Stimulated activated naive CD8-positive, alpha-beta T cell treated with anti-CD3 and anti-CD28 coated beads, Interleukin-15, Interleukin-2, amounts not matched to agents 100 U/mL and 50 U/mL, for 24 hours (primary cell): ENCODE results near the gene MAPKAPK5.
"Not testable (repeated sequence)": the region's sequence is repeated elsewhere in the genome, so short reads cannot be mapped to it uniquely, and the experiment has no call there.

ENCODE experiments used
- ATAC-seq: fragments of 150-1000 bp; cut with Tn5 transposase; one replicate; pipeline ENCODE4 v1.10.0; 2021
- DNase-seq: peaks from one replicate; pipeline ENCODE4 v3.0.0; 2021

Gene MAPKAPK5

GRCh38 chr12:111841750-111842555 is at the start of gene MAPKAPK5:
MAPKAPK5 (plus strand) TSS chr12:111842228; CDS start chr12:111842734, 506 bp downstream.
- ATAC-seq = peak; percentile 93
- DNase-seq = peak; percentile 97

GRCh38 chr12:111792856-111793235 is 49.2 kb upstream of the MAPKAPK5 start:
- DNase-seq (no peak), ATAC-seq (no peak)

GRCh38 chr12:111798182-111798581 is 43.8 kb upstream of the MAPKAPK5 start:
- DNase-seq = no peak
- no peak for ATAC-seq

GRCh38 chr12:111799758-111800157 is 42.3 kb upstream of the MAPKAPK5 start:
- DNase-seq (no peak), ATAC-seq (no peak)

GRCh38 chr12:111803038-111803626 is 38.9 kb upstream of the MAPKAPK5 start:
- ATAC-seq (no peak), DNase-seq (no peak)

GRCh38 chr12:111803851-111804250 is 38.2 kb upstream of the MAPKAPK5 start:
- ATAC-seq (no peak), DNase-seq (no peak)

GRCh38 chr12:111806304-111806703 is 35.7 kb upstream of the MAPKAPK5 start:
- DNase-seq = no peak
- ATAC-seq = no peak

GRCh38 chr12:111807232-111807631 is 34.8 kb upstream of the MAPKAPK5 start:
- ATAC-seq (no peak), DNase-seq (no peak)

GRCh38 chr12:111812881-111813741 is 28.9 kb upstream of the MAPKAPK5 start:
- peak; percentile 94 for ATAC-seq

GRCh38 chr12:111816065-111816615 is 25.9 kb upstream of the MAPKAPK5 start:
- no peak for ATAC-seq
- DNase-seq = no peak

More at GRCh38 chr12:111812881-111813741, 28.9 kb upstream of the MAPKAPK5 start:
- DNase-seq = peak; percentile 70

GRCh38 chr12:111816898-111817297 is 25.1 kb upstream of the MAPKAPK5 start:
- not testable (repeated sequence) for DNase-seq, ATAC-seq

GRCh38 chr12:111818340-111818739 is 23.7 kb upstream of the MAPKAPK5 start:
- no peak for ATAC-seq
- DNase-seq = no peak

- DNase-seq (no peak), ATAC-seq (no peak)
Measured at GRCh38 chr12:111819191-111820158, 22.6 kb upstream of the MAPKAPK5 start.

GRCh38 chr12:111820828-111821227 is 21.2 kb upstream of the MAPKAPK5 start:
- ATAC-seq, DNase-seq: not testable (repeated sequence)

- no peak for ATAC-seq
Measured at GRCh38 chr12:111822886-111823285, 19.1 kb upstream of the MAPKAPK5 start.

GRCh38 chr12:111823891-111824290 is 18.1 kb upstream of the MAPKAPK5 start:
- no peak for DNase-seq
- ATAC-seq = no peak

More at GRCh38 chr12:111822886-111823285, 19.1 kb upstream of the MAPKAPK5 start:
- DNase-seq = no peak

GRCh38 chr12:111824312-111824711 is 17.7 kb upstream of the MAPKAPK5 start:
- not testable (repeated sequence) for ATAC-seq, DNase-seq

- no peak for ATAC-seq
Measured at GRCh38 chr12:111825509-111825908, 16.5 kb upstream of the MAPKAPK5 start.

GRCh38 chr12:111826316-111826715 is 15.7 kb upstream of the MAPKAPK5 start:
- DNase-seq (no peak), ATAC-seq (no peak)

More at GRCh38 chr12:111825509-111825908, 16.5 kb upstream of the MAPKAPK5 start:
- DNase-seq = no peak

- DNase-seq = no peak
- ATAC-seq = no peak
Measured at GRCh38 chr12:111826992-111827391, 15.0 kb upstream of the MAPKAPK5 start.

- ATAC-seq = no peak
Measured at GRCh38 chr12:111827907-111828306, 14.1 kb upstream of the MAPKAPK5 start.

More at GRCh38 chr12:111827907-111828306, 14.1 kb upstream of the MAPKAPK5 start:
- no peak for DNase-seq
